NT2/D1 (cell line): Measurements from ENCODE around the gene TMPRSS15.

Experiments used
- SUZ12 ChIP-seq: IDR thresholded peaks from 2 replicates; pipeline ENCODE4 v1.6.1; 2011; ENCODE audit not compliant: insufficient read length, insufficient read depth; ENCODE audit errors: extremely low read depth
- YY1 ChIP-seq: IDR thresholded peaks from 2 replicates; pipeline ENCODE4 v1.6.1; 2011; ENCODE audit not compliant: insufficient read length, insufficient read depth
- ZNF274 ChIP-seq: IDR thresholded peaks from 2 replicates; pipeline ENCODE4 v1.6.1; 2011; ENCODE audit warnings: mild to moderate bottlenecking, low read depth, low read length

DNA sequence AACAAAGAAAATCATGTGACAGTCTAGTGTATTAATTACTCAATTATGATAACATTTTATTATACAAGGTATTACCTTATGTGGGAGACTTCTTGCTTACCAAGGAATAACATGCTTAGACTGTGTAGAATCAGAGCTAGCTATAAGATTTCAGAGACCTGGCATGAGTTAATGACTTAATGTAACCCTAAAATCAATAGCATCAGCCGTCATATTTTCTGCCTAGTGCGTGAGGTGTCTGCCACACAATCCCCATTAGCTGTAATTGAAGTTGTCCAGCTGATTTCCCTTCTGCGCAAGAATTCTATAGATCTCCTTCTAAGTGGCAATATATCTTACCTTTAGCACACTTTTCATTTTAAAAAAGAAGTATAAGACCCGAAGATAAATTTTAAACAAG lies 130.2 kb downstream of the TMPRSS15 start:
- TF ChIP-seq ZNF274 (no peak), YY1 (no peak), SUZ12 (no peak)
